Stimulated activated CD4-positive, alpha-beta T cell treated with anti-CD3 and anti-CD28 coated beads, Interleukin-15, amount 100 ng/mL, for 24 hours (primary cell): Measurements from ENCODE around the gene TMED1.

ENCODE experiments used
- DNase-seq: peaks from one replicate; pipeline ENCODE4 v3.0.0-alpha.2; 2020

The TMED1 gene

GRCh38 chr19:10808937-10809649, 26.9 kb downstream of the TMED1 start:
- DNase-seq: peak; percentile 46

- DNase-seq: no peak
Measured at GRCh38 chr19:10805758-10806247, 30.2 kb downstream of the TMED1 start.

- DNase-seq: no peak
Measured at GRCh38 chr19:10805065-10805757, 30.8 kb downstream of the TMED1 start.

DNA sequence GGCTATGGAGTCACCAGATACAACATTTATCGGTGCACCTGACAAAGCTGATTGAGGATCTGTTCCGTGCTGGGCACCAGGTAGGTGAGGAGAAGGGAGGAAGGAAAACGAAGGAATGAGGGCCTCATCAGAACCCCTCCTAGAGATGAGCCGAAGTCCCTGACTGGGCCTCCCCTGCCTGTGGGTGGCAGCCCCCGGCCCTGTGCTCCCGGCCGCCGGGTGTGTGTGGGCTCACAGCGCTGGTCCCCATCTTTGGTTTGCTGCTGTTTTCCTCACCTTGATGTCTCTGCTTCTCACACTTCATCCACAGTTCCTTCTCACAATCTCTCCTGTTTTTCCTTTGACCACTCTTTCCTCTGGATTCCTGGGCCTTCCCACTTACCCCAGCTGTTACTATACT, 32.8 kb downstream of the TMED1 start:
- no peak for DNase-seq

- no peak for DNase-seq
Measured at GRCh38 chr19:10802479-10802878, 33.5 kb downstream of the TMED1 start.

DNA sequence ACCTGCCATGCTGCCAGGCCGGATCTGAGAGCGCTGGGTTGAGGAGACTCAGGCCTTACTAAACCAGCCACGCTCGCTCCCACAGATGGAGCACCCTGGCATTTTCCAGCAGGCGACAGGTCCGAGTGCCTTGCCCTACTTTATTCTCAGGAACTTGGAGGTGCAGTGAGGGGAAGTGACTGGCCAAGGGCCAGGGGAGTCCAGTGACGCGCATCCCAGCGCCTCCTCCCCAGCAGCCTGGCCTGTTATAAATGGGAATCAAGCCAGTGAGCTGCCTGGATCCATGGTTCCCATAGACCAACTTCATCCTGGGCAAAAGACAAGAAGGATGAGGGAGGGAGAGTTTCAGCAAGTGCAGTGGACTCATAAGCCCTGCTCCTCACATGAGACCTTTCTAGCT, 35.5 kb downstream of the TMED1 start:
- no peak for DNase-seq

DNA sequence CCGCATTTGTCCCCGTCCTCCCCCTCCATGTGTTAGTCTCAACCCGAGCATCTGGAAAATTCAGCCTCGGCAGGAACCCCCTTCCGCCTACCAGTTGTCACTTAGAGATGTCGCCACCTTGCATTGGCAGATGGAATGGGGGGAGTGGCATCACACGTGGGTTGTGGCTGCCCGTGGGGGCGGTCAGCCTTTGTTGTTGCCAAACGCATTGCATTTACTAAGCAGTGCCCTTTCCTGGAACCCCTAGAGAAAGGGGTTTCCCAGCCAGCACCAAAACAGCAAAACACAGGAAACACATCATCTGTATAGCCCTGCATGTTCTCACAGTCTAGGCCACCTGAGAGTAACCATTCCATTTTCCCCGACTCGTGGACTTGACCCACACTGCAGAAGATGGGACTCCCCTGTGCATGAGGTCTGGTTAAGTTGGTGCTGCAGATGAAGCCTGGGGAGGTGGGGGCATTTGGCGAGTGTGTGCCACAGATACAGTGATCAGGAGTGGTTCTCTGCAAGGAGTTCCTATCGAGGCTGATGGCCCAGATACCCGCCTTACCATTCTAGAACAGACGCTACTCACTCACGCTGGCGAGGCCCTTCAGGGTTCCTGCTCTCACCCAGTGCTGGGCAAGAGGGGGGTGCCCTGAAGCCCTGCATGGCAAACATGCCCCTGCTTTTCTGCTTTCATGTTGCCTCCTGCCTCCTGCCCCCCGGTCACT, 38.3 kb downstream of the TMED1 start:
- DNase-seq: peak; percentile 91

- DNase-seq: peak; percentile 27
Measured at GRCh38 chr19:10797078-10797477, 38.9 kb downstream of the TMED1 start.

DNA sequence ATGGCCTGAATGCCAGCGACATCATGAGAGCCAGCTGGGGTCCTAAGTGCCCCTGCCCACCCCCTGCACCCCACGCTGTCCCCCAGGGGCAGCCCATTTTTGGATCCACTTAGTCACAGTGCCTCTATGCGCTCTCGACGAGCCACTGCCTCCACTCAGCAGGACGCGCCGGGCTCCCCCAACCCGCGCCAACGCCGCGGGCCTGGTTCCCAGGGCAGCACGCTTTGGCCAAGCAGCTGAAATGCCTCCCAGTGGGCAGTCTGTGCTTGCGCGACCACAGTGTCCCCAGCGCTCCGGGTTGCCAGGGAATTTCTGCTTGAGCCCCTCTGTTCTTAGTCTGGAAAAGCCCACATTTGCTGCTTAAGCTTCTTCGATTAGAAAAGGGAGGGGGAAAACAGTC, 39.4 kb downstream of the TMED1 start:
- DNase-seq: no peak

DNA sequence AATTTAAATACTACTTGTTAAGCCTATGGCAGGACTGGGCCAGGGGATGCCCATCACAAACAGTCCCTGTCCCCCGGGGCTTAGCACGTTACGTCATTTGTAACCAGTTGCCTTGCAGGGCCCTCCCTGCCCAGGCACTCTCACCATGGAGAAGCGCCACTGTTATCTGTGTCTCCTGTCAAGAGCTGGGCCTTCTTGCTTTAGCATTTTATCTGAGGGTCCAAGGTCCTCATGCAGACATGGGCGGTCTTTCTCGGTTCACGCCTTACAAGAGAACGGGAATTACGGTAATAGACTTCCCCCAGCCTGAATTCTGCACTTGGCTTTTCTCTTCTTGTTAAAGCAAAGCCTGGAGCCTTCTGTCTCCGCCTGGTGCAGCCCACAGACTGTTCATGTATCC, 46.1 kb downstream of the TMED1 start:
- no peak for DNase-seq

DNA sequence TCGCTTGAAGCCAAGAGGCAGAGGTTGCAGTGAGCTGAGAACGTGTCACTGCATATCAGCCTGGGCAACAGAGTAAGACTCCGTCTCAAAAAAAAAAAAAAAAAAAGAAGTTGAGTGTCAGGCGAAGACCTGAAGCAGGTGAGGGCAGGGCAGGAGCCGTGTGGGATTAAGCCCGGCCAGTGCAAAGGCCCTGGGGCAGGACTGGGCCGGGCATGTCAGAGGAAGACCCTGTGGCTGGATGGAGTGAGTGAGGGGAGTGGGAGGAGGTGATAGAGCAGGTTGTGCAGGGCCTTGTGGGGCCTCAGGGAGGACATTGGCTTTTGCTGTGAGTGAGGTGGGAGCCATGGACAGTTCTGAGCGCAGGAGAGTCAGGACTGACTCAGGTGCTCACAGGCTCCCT, 47.9 kb downstream of the TMED1 start:
- no peak for DNase-seq

DNA sequence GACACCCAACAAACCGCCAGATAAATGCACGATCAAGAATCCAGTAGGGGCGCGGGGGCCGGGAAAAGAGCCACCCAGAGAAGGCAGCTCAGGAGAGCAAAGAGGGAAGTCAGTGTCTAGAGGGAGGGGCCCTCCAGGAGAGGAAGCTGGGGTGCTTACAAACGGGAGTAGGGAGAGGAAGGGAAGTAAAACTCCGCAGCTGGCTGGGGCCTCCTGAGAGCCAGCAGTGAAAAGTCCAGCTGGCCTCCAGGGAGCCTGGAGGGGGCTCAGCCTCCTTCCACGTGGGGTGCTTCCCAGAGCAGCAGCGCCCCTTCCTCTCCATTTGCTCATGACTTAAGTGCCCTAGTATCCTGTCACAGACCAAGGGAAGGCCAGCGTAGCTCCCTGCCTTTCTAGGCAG, 51.8 kb downstream of the TMED1 start:
- DNase-seq: no peak

DNA sequence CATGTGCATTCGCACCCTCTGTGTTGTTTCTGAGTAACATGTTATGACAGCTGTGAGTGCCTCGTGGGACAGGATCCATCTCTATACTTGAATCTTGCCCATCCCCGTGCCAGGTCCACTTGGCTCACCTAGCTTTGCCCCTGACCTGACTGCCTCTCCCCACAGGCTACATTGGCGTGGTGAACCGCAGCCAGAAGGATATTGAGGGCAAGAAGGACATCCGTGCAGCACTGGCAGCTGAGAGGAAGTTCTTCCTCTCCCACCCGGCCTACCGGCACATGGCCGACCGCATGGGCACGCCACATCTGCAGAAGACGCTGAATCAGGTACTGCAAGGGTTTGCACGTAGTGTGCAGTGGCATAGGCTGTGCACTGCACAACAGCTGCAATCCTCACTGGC, 53.2 kb downstream of the TMED1 start:
- DNase-seq: no peak
